HEK293 (cell line): ENCODE results near the gene TBX10.

Experiments used
- CTCF ChIP-seq: fragments of 450-650 bp; formaldehyde crosslinking; IDR thresholded peaks from 2 replicates; pipeline ENCODE4 v1.5.1; 2016; ENCODE audit warnings: missing biosample characterization, missing genetic modification characterization
- GLIS2 ChIP-seq: fragments of 450-650 bp; formaldehyde crosslinking; IDR thresholded peaks from 2 replicates; pipeline ENCODE4 v1.5.1; 2016; ENCODE audit warnings: missing biosample characterization, missing genetic modification characterization
- KLF16 ChIP-seq: fragments of 450-650 bp; formaldehyde crosslinking; IDR thresholded peaks from 2 replicates; pipeline ENCODE4 v1.5.1; 2017; ENCODE audit warnings: missing biosample characterization, missing genetic modification characterization
- YY1 ChIP-seq: fragments of 450-650 bp; formaldehyde crosslinking; IDR thresholded peaks from 2 replicates; pipeline ENCODE4 v1.5.1; 2018; ENCODE audit warnings: missing biosample characterization, missing genetic modification characterization
- ZBTB7A ChIP-seq: fragments of 450-650 bp; formaldehyde crosslinking; IDR thresholded peaks from 2 replicates; pipeline ENCODE4 v1.5.1; 2016; ENCODE audit warnings: low read depth, missing biosample characterization, missing genetic modification characterization
- ZNF19 ChIP-seq: fragments of 450-650 bp; formaldehyde crosslinking; IDR thresholded peaks from 2 replicates; pipeline ENCODE4; 2016; ENCODE audit warnings: missing biosample characterization, missing genetic modification characterization, low read depth
- ZNF23 ChIP-seq: fragments of 450-650 bp; formaldehyde crosslinking; IDR thresholded peaks from 2 replicates; pipeline ENCODE4 v1.5.1; 2016; ENCODE audit warnings: missing biosample characterization, missing genetic modification characterization, borderline replicate concordance
- ZNF488 ChIP-seq: fragments of 450-650 bp; formaldehyde crosslinking; IDR thresholded peaks from 2 replicates; pipeline ENCODE4 v1.5.1; 2016; ENCODE audit warnings: missing biosample characterization, missing genetic modification characterization
- ZNF510 ChIP-seq: fragments of 450-650 bp; formaldehyde crosslinking; IDR thresholded peaks from 2 replicates; pipeline ENCODE4 v1.5.1; 2018; ENCODE audit warnings: mild to moderate bottlenecking, missing genetic modification characterization, missing biosample characterization; ENCODE audit not compliant: insufficient replicate concordance
- ZSCAN23 ChIP-seq: fragments of 450-650 bp; formaldehyde crosslinking; IDR thresholded peaks from 2 replicates; pipeline ENCODE4 v1.5.1; 2016; ENCODE audit warnings: missing biosample characterization, missing genetic modification characterization
- TF ChIP-seq, protein P1 (sequence below): fragments of 450-650 bp; formaldehyde crosslinking; IDR thresholded peaks from 2 replicates; pipeline ENCODE4 v1.5.1; 2016; ENCODE audit warnings: missing biosample characterization, missing genetic modification characterization, low read depth
- TF ChIP-seq, protein P2 (sequence below): fragments of 450-650 bp; formaldehyde crosslinking; IDR thresholded peaks from 2 replicates; pipeline ENCODE4 v1.5.0; 2017; ENCODE audit warnings: missing biosample characterization, missing genetic modification characterization, borderline replicate concordance

GRCh38 chr11:67644472-67645418 is 5.2 kb upstream of the TBX10 start:
- TF ChIP-seq YY1 (tag by site-specific recombination) (no peak), ZSCAN23 (no peak), CTCF (no peak), GLIS2 (tag by site-specific recombination) (no peak), ZNF510 (tag by site-specific recombination) (no peak), ZNF488 (tag by site-specific recombination) (no peak), ZBTB7A (tag by site-specific recombination) (no peak), ZNF23 (tag by site-specific recombination) (no peak), ZNF19 (tag by site-specific recombination) (no peak), KLF16 (tag by site-specific recombination) (no peak)
- TF ChIP-seq, protein P1, sequence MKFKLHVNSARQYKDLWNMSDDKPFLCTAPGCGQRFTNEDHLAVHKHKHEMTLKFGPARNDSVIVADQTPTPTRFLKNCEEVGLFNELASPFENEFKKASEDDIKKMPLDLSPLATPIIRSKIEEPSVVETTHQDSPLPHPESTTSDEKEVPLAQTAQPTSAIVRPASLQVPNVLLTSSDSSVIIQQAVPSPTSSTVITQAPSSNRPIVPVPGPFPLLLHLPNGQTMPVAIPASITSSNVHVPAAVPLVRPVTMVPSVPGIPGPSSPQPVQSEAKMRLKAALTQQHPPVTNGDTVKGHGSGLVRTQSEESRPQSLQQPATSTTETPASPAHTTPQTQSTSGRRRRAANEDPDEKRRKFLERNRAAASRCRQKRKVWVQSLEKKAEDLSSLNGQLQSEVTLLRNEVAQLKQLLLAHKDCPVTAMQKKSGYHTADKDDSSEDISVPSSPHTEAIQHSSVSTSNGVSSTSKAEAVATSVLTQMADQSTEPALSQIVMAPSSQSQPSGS: no peak
- TF ChIP-seq, protein P2, sequence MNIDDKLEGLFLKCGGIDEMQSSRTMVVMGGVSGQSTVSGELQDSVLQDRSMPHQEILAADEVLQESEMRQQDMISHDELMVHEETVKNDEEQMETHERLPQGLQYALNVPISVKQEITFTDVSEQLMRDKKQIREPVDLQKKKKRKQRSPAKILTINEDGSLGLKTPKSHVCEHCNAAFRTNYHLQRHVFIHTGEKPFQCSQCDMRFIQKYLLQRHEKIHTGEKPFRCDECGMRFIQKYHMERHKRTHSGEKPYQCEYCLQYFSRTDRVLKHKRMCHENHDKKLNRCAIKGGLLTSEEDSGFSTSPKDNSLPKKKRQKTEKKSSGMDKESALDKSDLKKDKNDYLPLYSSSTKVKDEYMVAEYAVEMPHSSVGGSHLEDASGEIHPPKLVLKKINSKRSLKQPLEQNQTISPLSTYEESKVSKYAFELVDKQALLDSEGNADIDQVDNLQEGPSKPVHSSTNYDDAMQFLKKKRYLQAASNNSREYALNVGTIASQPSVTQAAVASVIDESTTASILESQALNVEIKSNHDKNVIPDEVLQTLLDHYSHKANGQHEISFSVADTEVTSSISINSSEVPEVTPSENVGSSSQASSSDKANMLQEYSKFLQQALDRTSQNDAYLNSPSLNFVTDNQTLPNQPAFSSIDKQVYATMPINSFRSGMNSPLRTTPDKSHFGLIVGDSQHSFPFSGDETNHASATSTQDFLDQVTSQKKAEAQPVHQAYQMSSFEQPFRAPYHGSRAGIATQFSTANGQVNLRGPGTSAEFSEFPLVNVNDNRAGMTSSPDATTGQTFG (tag by site-specific recombination): no peak
